AG10803 (cell line): ENCODE data around the gene FBLIM1.

Source experiments
- DNase-seq: peaks from one replicate; pipeline ENCODE4 v3.0.0; 2010; ENCODE audit warnings: low read depth
- H3K4me3 ChIP-seq: 2 replicates; pipeline ENCODE4 v1.5.1; 2011; ENCODE audit warnings: mild to moderate bottlenecking, low read length, control low read depth
- TF ChIP-seq, protein P1 (sequence below): conservative IDR thresholded peaks from 2 replicates; pipeline ENCODE4 v1.5.1; 2011; ENCODE audit warnings: mild to moderate bottlenecking, low read length, control low read depth, inconsistent platforms

The FBLIM1 gene

GRCh38 chr1:15726508-15726907 is 32.1 kb upstream of the FBLIM1 start:
- no peak overlapping the region for H3K4me3 ChIP-seq
- no peak for DNase-seq
- TF ChIP-seq, protein P1, sequence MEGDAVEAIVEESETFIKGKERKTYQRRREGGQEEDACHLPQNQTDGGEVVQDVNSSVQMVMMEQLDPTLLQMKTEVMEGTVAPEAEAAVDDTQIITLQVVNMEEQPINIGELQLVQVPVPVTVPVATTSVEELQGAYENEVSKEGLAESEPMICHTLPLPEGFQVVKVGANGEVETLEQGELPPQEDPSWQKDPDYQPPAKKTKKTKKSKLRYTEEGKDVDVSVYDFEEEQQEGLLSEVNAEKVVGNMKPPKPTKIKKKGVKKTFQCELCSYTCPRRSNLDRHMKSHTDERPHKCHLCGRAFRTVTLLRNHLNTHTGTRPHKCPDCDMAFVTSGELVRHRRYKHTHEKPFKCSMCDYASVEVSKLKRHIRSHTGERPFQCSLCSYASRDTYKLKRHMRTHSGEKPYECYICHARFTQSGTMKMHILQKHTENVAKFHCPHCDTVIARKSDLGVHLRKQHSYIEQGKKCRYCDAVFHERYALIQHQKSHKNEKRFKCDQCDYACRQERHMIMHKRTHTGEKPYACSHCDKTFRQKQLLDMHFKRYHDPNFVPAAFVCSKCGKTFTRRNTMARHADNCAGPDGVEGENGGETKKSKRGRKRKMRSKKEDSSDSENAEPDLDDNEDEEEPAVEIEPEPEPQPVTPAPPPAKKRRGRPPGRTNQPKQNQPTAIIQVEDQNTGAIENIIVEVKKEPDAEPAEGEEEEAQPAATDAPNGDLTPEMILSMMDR, result no peak

DNA sequence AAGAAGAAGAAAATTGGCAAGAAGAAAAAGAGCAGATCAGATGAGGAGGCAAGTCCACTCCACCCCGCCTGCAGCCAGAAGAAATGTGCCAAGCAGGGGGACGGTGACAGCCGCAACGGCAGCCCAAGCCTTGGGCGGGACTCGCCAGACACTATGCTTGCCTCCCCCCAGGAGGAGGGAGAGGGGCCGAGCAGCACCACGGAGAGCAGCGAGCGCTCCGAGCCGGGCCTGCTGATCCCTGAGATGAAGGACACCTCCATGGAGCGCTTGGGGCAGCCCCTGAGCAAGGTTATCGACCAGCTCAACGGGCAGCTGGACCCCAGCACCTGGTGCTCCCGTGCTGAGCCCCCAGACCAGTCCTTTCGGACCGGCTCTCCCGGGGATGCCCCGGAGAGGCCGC is 31.6 kb upstream of the FBLIM1 start:
- TF ChIP-seq, protein P1, result no peak
- no peak overlapping the region for H3K4me3 ChIP-seq
- no peak for DNase-seq

- H3K4me3 ChIP-seq, result no peak overlapping the region
- no peak for DNase-seq
- TF ChIP-seq, protein P1, result no peak
These were observed 31.2 kb upstream of the FBLIM1 start for GRCh38 chr1:15727424-15727823.

- TF ChIP-seq, protein P1, result no peak
- DNase-seq, result no peak
- H3K4me3 ChIP-seq, result no peak overlapping the region
These were observed 30.6 kb upstream of the FBLIM1 start for GRCh38 chr1:15727866-15728534.

DNA sequence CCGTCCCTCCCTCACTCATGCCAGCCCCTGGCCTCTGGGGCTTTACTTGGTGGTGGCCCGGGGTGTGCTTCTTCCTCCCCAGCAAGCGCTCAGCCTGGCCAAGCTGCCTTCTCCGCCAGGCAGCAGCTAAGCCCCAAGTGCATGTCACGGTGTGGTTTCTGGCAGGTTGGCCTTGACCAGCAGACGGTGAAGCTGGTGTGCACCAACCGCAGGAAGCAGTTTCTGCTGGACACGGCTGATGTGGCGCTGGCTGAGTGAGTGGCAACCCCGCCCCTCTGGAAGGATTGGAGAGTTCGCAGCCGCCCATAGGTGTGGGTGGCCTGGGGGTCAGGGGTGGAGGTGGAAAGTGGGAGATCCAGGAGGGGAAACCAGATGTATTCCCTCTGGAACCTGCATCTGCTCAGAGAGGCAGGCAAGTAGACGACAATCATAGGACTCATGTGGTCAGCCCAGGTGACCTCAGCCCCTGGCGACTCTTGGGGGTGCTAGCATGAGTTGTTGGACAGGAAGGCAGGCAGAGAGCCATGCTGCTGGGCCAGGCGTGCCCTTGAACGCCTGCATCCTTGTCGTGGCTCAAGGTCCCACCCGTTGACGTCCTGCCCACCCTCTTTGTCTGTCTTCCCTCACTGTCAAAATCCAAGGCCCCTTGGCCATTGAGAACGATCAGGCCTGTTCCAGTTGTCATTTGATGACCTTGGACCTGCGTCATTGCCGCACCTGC is 29.5 kb upstream of the FBLIM1 start:
- no peak for DNase-seq
- no peak overlapping the region for H3K4me3 ChIP-seq
- TF ChIP-seq, protein P1, result no peak

- no peak for DNase-seq
- TF ChIP-seq, protein P1, result no peak
- no peak overlapping the region for H3K4me3 ChIP-seq
These were observed 28.2 kb upstream of the FBLIM1 start for GRCh38 chr1:15730423-15730822.

DNA sequence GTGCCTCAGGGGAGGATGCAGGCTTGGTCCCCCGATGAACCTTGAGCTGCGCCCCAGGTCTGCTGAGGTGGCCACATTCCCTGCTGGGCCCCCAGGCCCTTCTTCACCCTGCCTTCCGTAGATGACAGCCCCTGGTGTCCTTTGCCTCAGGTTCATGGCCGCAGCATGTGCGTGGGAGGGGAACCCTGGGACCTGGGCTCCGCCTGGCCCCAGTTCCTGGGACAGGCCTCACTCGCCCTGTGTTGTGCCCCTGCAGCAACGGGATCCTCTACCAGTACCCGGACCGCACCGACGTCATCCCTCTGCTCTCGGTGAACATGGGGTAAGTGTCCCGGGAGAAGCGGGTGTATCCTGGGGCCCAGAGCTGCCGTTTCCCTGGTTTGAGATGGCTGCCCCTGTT is 27.7 kb upstream of the FBLIM1 start:
- no peak overlapping the region for H3K4me3 ChIP-seq
- no peak for DNase-seq
- TF ChIP-seq, protein P1, result no peak
